HCT116 (cell line): ENCODE data around the gene INSL3. TPM values are rescaled to one million over a fixed set of nuclear protein-coding genes. Genes with fewer than 3 reads are reported as not detected.

Source experiments
- ATAC-seq: fragments of 200-7000 bp; cut with Tn5 transposase; 2 replicates; pipeline ENCODE4 v1.9.1; 2020; ENCODE audit warnings: mild to moderate bottlenecking, moderate library complexity
- BruUV-seq: library from RNA; stranded (reverse); fragments of 400-500 nt; replicated peaks from 2 replicates; lab custom pipeline; 2021; lab: Mats Ljungman, UMichigan
- CTCF ChIA-PET: fragments of 300-600 bp; sonication (Branson Sonifier 250); formaldehyde crosslinking; loops from one replicate; lab custom pipeline; 2021; ENCODE audit warnings: antibody characterized with exemption; lab: Charles Lee
- POLR2A ChIA-PET: fragments of 300-600, 350-600 bp; sonication (Branson Sonifier 250); formaldehyde crosslinking; loops from one replicate; lab custom pipeline; 2021; ENCODE audit warnings: antibody characterized with exemption; lab: Charles Lee
- RAD21 ChIA-PET, 2 experiments: fragments of 300-600 bp; sonication (Branson Sonifier 250); formaldehyde crosslinking; loops; one replicate each; lab custom pipeline; 2023; ENCODE audit warnings: low total read pairs in 2 of 2; ENCODE audit not compliant: uncharacterized antibody in 2 of 2, unreplicated experiment in 2 of 2, low non-redundant PET in 1 of 2; lab: Charles Lee
- DNase-seq: peaks from one replicate; pipeline ENCODE4 v3.0.0-alpha.2; 2010; ENCODE audit warnings: low read depth, low spot score
- H2AFZ ChIP-seq: fragments of 200-600 bp; shearing (Covaris generic), sonication (generic); 2 replicates; pipeline ENCODE4 v1.6.1; 2017; ENCODE audit warnings: low read depth, mixed run types, mixed read lengths, antibody characterized with exemption, low read length; ENCODE audit not compliant: poor library complexity, severe bottlenecking
- H3K27ac ChIP-seq: 2 replicates; pipeline ENCODE4 v1.5.1; 2012; ENCODE audit warnings: low read depth, low read length
- H3K27me3 ChIP-seq: fragments of 200-600 bp; sonication (generic); 2 replicates; pipeline ENCODE4 v1.6.1; 2016; ENCODE audit warnings: mixed run types, low read length, mixed read lengths; ENCODE audit not compliant: insufficient read depth
- H3K36me3 ChIP-seq, 2 experiments: fragments of 200-500 bp in 1 of 2; fragments of 200-600 bp in 1 of 2; sonication (Bioruptor generic) in 1 of 2; sonication (generic) in 1 of 2; 2 replicates each; pipeline versions ENCODE4 v1.5.1 to v1.6.1; 2014 to 2016; ENCODE audit warnings: low read length in 2 of 2, inconsistent platforms in 1 of 2, mixed read lengths in 1 of 2, mixed run types in 1 of 2; ENCODE audit not compliant: insufficient read depth in 2 of 2, control insufficient read depth in 1 of 2
- H3K4me1 ChIP-seq, 2 experiments: fragments of 200-600 bp in 1 of 2; sonication (generic) in 1 of 2; 2 replicates each; pipeline versions ENCODE4 v1.5.1 to v1.6.1; 2012 to 2017; ENCODE audit warnings: low read length in 2 of 2, inconsistent platforms in 1 of 2, mild to moderate bottlenecking in 1 of 2, mixed read lengths in 1 of 2, mixed run types in 1 of 2, moderate library complexity in 1 of 2; ENCODE audit not compliant: insufficient read depth in 2 of 2, control insufficient read depth in 1 of 2
- H3K4me2 ChIP-seq: fragments of 200-600 bp; sonication (generic); 2 replicates; pipeline ENCODE4 v1.6.1; 2017; ENCODE audit warnings: mixed run types, low read length, mixed read lengths
- H3K4me3 ChIP-seq, 2 experiments: fragments of 200-600 bp in 1 of 2; sonication (generic) in 1 of 2; replicated peaks in 1 of 2; 2 replicates each; pipeline ENCODE4 v1.5.1; 2011 to 2016; ENCODE audit warnings: low read length in 2 of 2, control low read depth in 1 of 2, low read depth in 1 of 2, mild to moderate bottlenecking in 1 of 2, mixed read lengths in 1 of 2, mixed run types in 1 of 2
- H3K79me2 ChIP-seq: fragments of 200-600 bp; sonication (generic); 2 replicates; pipeline ENCODE4 v1.6.1; 2017; ENCODE audit warnings: mild to moderate bottlenecking, mixed run types, low read length, moderate library complexity, mixed read lengths; ENCODE audit not compliant: insufficient read depth
- H3K9ac ChIP-seq: fragments of 200-600 bp; sonication (generic); 2 replicates; pipeline ENCODE4 v1.6.1; 2016; ENCODE audit warnings: low read length, mixed read lengths
- H3K9me2 ChIP-seq: fragments of 200-600 bp; sonication (generic), shearing (Covaris generic); 2 replicates; pipeline ENCODE4 v1.6.1; 2017; ENCODE audit warnings: mixed run types, mild to moderate bottlenecking, moderate library complexity; ENCODE audit not compliant: insufficient read depth
- H3K9me3 ChIP-seq, 2 experiments: fragments of 200-500 bp in 1 of 2; fragments of 200-600 bp in 1 of 2; sonication (Bioruptor generic) in 1 of 2; sonication (generic) in 1 of 2; 2 replicates each; pipeline ENCODE4 v1.6.1; 2014 to 2017; ENCODE audit warnings: low read length in 2 of 2, mixed read lengths in 2 of 2, inconsistent platforms in 1 of 2, low read depth in 1 of 2, mild to moderate bottlenecking in 1 of 2, mixed run types in 1 of 2, moderate library complexity in 1 of 2; ENCODE audit not compliant: control insufficient read depth in 1 of 2, insufficient read depth in 1 of 2
- H4K20me1 ChIP-seq: fragments of 200-600 bp; sonication (generic), shearing (Covaris generic); 2 replicates; pipeline ENCODE4 v1.6.1; 2017; ENCODE audit warnings: mixed run types, mild to moderate bottlenecking, moderate library complexity; ENCODE audit not compliant: insufficient read depth
- CTCF ChIP-seq, 3 experiments: fragments of 200-600 bp in 1 of 3; sonication (generic) in 1 of 3; IDR thresholded peaks in 2 of 3; conservative IDR thresholded peaks in 1 of 3; 2 replicates each; pipeline ENCODE4 v1.5.1; 2012 to 2017; ENCODE audit warnings: low read depth in 2 of 3, low read length in 2 of 3, antibody characterized with exemption in 1 of 3, borderline replicate concordance in 1 of 3, control low read depth in 1 of 3, mild to moderate bottlenecking in 1 of 3, mixed read lengths in 1 of 3, mixed run types in 1 of 3, moderate library complexity in 1 of 3; ENCODE audit not compliant: insufficient read depth in 1 of 3
- EGR1 ChIP-seq: IDR thresholded peaks from 2 replicates; pipeline ENCODE4 v1.6.1; 2012; ENCODE audit warnings: low read depth
- FOSL1 ChIP-seq: IDR thresholded peaks from 2 replicates; pipeline ENCODE4 v1.6.1; 2012; ENCODE audit warnings: low read depth
- POLR2A ChIP-seq: IDR thresholded peaks from 2 replicates; pipeline ENCODE4 v1.7.0; 2011; ENCODE audit warnings: borderline replicate concordance; ENCODE audit not compliant: insufficient read depth, insufficient read length; ENCODE audit errors: extremely low read depth
- POLR2AphosphoS5 ChIP-seq: IDR thresholded peaks from 2 replicates; pipeline ENCODE4 v1.6.1; 2011; ENCODE audit warnings: mild to moderate bottlenecking, low read depth, low read length, moderate library complexity
- SIN3A ChIP-seq: IDR thresholded peaks from 2 replicates; pipeline ENCODE4 v1.6.1; 2012; ENCODE audit warnings: low read depth
- SP1 ChIP-seq: IDR thresholded peaks from 2 replicates; pipeline ENCODE4 v1.6.1; 2012; ENCODE audit warnings: low read depth
- YY1 ChIP-seq: IDR thresholded peaks from 2 replicates; pipeline ENCODE4 v1.6.1; 2011; ENCODE audit warnings: low read length, low read depth, moderate library complexity, mild to moderate bottlenecking; ENCODE audit not compliant: insufficient replicate concordance; ENCODE audit errors: extremely low read depth
- ZFX ChIP-seq: fragments of 450-650 bp; IDR thresholded peaks from 2 replicates; pipeline ENCODE4 v1.6.1; 2017
- ZNF274 ChIP-seq: fragments of 200-500 bp; sonication (Bioruptor generic); IDR thresholded peaks from 2 replicates; pipeline ENCODE4 v1.6.1; 2014; ENCODE audit warnings: mild to moderate bottlenecking, low read depth, low read length, inconsistent platforms
- intact Hi-C: fragments of 100-400 bp; cut with micrococcal nuclease; formaldehyde crosslinking; loops from 2 replicates; pipeline ENCODE4 v1.10.0; 2022
- total RNA-seq: library from RNA; stranded (reverse); gene quantifications from one replicate; pipeline ENCODE4 v1.2.1, GENCODE V29; 2021; ENCODE audit not compliant: unreplicated experiment
- TF ChIP-seq, protein P1 (sequence below): IDR thresholded peaks from 2 replicates; pipeline ENCODE4 v1.6.1; 2011; ENCODE audit warnings: mild to moderate bottlenecking, low read length, moderate library complexity; ENCODE audit not compliant: insufficient replicate concordance; ENCODE audit errors: extremely low read depth

The INSL3 gene
- total RNA-seq, 1 experiment from 2014 or later = 0.96 TPM

- H3K9me3 ChIP-seq = no peaks in the 10 kb centered on the region
- H3K4me1 ChIP-seq = peaks cover 15 to 37% of the 10 kb centered on the region in 2 experiments
- ChIA-PET RAD21 (interaction anchor here in 1 of 2 experiments (0.5 to 0.9 kb wide), 3 partner anchors 14 to 101 kb away, joined by 4 to 7 read pairs (median 5); partner anchors contain the start of gene CCDC124), CTCF (interaction anchor here (0.6 to 1.4 kb wide), 10 partner anchors 8 to 390 kb away, joined by 3 to 17 read pairs (median 3); partner anchors contain the start of gene RPL18A), POLR2A (interaction anchor here (0.6 to 2.4 kb wide), 14 partner anchors 11 to 763 kb away, joined by 3 to 37 read pairs (median 4); partner anchors contain the start of genes B3GNT3 and RPL18A)
- H3K36me3 ChIP-seq = no peaks in the 10 kb centered on the region
- no peaks in the 10 kb centered on the region for H4K20me1 ChIP-seq
- H3K9me2 ChIP-seq = no peaks in the 10 kb centered on the region
- H2AFZ ChIP-seq = no peak overlapping the region
- H3K79me2 ChIP-seq = no peaks in the 10 kb centered on the region
- DNase-seq (no peak), ATAC-seq (no peak)
- H3K4me2 ChIP-seq = peak overlapping the region; percentile 97
- H3K27me3 ChIP-seq = no peaks in the 10 kb centered on the region
- BruUV-seq = no TSS peak
- peak overlapping the region; percentile 77 for H3K9ac ChIP-seq
- intact Hi-C loops = no loop called here
- TF ChIP-seq EGR1 = no peak
- TF ChIP-seq SIN3A = no peak
- TF ChIP-seq YY1 = no peak
- no peak for TF ChIP-seq POLR2AphosphoS5
- TF ChIP-seq ZNF274 = no peak
- peak overlapping the region; percentile 49; the same call in 1 of the 2 replicates for H3K27ac ChIP-seq
- peak overlapping the region; percentile 66 to 74 for H3K4me3 ChIP-seq
These were observed 10.1 kb upstream of the INSL3 start for GRCh38 chr19:17831419-17831888.

GRCh38 chr19:17830567-17831418 is 9.5 kb upstream of the INSL3 start:
- H3K4me3 ChIP-seq = peak overlapping the region; percentile 66 to 74
- no TSS peak for BruUV-seq
- H4K20me1 ChIP-seq = no peaks in the 10 kb centered on the region
- DNase-seq (peak; percentile 91), ATAC-seq (peak; percentile 85)
- H3K9me3 ChIP-seq = no peaks in the 10 kb centered on the region
- H3K79me2 ChIP-seq = no peaks in the 10 kb centered on the region
- intact Hi-C loops = no loop called here
- no peak overlapping the region for H2AFZ ChIP-seq
- H3K27me3 ChIP-seq = no peaks in the 10 kb centered on the region
- H3K4me2 ChIP-seq = peak overlapping the region; percentile 97
- TF ChIP-seq EGR1 (0 out of 2 replicates have a peak, but pooled peaks have one; percentile 33), CTCF (IDR thresholded peaks at IDR 0.05 in 2 of 3, conservative IDR thresholded peaks at IDR 0.05 in 1 of 3; ENCODE audit: borderline replicate concordance in 1 of 3, insufficient read depth in 1 of 3, low read depth in 2 of 3, low read length in 2 of 3) (no peak), FOSL1 (no peak), POLR2A (no peak), SP1 (peak; percentile 42; the same call in 1 of the 2 replicates), YY1 (no peak), POLR2AphosphoS5 (peak; percentile 49), ZFX (no peak)
- TF ChIP-seq, protein P1, sequence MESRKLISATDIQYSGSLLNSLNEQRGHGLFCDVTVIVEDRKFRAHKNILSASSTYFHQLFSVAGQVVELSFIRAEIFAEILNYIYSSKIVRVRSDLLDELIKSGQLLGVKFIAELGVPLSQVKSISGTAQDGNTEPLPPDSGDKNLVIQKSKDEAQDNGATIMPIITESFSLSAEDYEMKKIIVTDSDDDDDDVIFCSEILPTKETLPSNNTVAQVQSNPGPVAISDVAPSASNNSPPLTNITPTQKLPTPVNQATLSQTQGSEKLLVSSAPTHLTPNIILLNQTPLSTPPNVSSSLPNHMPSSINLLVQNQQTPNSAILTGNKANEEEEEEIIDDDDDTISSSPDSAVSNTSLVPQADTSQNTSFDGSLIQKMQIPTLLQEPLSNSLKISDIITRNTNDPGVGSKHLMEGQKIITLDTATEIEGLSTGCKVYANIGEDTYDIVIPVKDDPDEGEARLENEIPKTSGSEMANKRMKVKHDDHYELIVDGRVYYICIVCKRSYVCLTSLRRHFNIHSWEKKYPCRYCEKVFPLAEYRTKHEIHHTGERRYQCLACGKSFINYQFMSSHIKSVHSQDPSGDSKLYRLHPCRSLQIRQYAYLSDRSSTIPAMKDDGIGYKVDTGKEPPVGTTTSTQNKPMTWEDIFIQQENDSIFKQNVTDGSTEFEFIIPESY = no peak
- no peaks in the 10 kb centered on the region for H3K36me3 ChIP-seq
- RAD21 ChIA-PET = interaction anchor here (0.5 to 1.0 kb wide), 6 partner anchors 12 to 102 kb away, joined by 3 to 7 read pairs (median 4); partner anchors contain the start of genes CCDC124 (in 1 of the 2) and RPL18A (in 1 of the 2)
- peaks cover 15 to 34% of the 10 kb centered on the region in 2 experiments for H3K4me1 ChIP-seq
- POLR2A ChIA-PET = interaction anchor here (0.6 to 2.4 kb wide), 18 partner anchors 11 to 763 kb away, joined by 3 to 37 read pairs (median 4); partner anchors contain the start of genes B3GNT3 and RPL18A
- peak overlapping the region; percentile 77 for H3K9ac ChIP-seq
- H3K27ac ChIP-seq = peak overlapping the region; percentile 97
- CTCF ChIA-PET = interaction anchor here (0.6 to 1.4 kb wide), 13 partner anchors 9 to 390 kb away, joined by 3 to 17 read pairs (median 3); partner anchors contain the start of gene RPL18A
- no peaks in the 10 kb centered on the region for H3K9me2 ChIP-seq
